GM12801 (cell line): ENCODE data around the gene C16orf90.

Experiments
- CTCF ChIP-seq: IDR thresholded peaks from one replicate; pipeline ENCODE4 v1.5.1; 2011; ENCODE audit warnings: control low read depth; ENCODE audit not compliant: insufficient read length; ENCODE audit errors: extremely low read depth

The C16orf90 gene

GRCh38 chr16:3458278-3458851 lies 36.9 kb downstream of the C16orf90 start:
- TF ChIP-seq CTCF: no peak

GRCh38 chr16:3457434-3458252 lies 37.6 kb downstream of the C16orf90 start:
- TF ChIP-seq CTCF: no peak

- no peak for TF ChIP-seq CTCF
Observed at GRCh38 chr16:3454631-3455147, 40.6 kb downstream of the C16orf90 start.

- TF ChIP-seq CTCF: no peak
Observed at GRCh38 chr16:3454093-3454492, 41.2 kb downstream of the C16orf90 start.

GRCh38 chr16:3444032-3444388 lies 51.3 kb downstream of the C16orf90 start:
- TF ChIP-seq CTCF: no peak
